ENCODE results near the gene LRMDA. TPM values are rescaled to one million over a fixed set of nuclear protein-coding genes. Genes with fewer than 3 reads are reported as not detected.
"Not testable (repeated sequence)": the region's sequence is repeated elsewhere in the genome, so short reads cannot be mapped to it uniquely, and the experiment has no call there.

Gene LRMDA
- total and polyA plus RNA-seq, 2 donors from 2014 or later: 23.2 to 48.6 TPM

DNA sequence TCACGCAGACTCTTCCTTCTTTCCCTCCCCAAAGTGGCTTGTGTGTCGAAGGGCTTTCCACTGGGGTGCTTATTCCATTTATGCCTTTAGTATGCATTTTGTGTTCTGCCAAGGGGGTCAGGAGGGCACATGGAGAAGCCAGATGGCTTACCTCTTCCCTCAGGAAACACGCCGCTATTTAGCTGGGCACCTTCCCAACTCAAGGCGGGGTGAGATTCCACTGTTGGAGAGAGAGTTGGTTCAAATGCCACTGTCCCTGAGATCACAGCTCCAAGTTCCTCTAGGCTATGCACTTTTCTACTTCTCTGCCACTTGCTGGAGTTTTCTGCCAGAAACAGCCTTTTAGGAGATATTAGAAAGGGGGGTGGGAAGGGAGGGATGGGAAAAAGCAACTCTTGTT lies 1091.8 kb downstream of the LRMDA start:
- no peaks in the 10 kb centered on the region for H3K36me3 ChIP-seq (ENCODE audit: control insufficient read depth in 2 of 3, insufficient read depth in 3 of 3, low read length in 3 of 3)
- H3K27me3 ChIP-seq (ENCODE audit: control insufficient read depth, insufficient read depth, low read length): no peaks in the 10 kb centered on the region
- FAIRE-seq (no peak), DNase-seq (peak in 2 of 5 donors; percentile 34 to 60)
- TF ChIP-seq, protein P1, sequence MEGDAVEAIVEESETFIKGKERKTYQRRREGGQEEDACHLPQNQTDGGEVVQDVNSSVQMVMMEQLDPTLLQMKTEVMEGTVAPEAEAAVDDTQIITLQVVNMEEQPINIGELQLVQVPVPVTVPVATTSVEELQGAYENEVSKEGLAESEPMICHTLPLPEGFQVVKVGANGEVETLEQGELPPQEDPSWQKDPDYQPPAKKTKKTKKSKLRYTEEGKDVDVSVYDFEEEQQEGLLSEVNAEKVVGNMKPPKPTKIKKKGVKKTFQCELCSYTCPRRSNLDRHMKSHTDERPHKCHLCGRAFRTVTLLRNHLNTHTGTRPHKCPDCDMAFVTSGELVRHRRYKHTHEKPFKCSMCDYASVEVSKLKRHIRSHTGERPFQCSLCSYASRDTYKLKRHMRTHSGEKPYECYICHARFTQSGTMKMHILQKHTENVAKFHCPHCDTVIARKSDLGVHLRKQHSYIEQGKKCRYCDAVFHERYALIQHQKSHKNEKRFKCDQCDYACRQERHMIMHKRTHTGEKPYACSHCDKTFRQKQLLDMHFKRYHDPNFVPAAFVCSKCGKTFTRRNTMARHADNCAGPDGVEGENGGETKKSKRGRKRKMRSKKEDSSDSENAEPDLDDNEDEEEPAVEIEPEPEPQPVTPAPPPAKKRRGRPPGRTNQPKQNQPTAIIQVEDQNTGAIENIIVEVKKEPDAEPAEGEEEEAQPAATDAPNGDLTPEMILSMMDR (IDR thresholded peaks at IDR 0.05; ENCODE audit: borderline replicate concordance, extremely low read depth, insufficient read depth): no peak
- no peak overlapping the region for H3K4me3 ChIP-seq (ENCODE audit: low read length in 3 of 3)
- H3K9ac ChIP-seq (ENCODE audit: low read length in 3 of 3): no peak overlapping the region
- no peaks in the 10 kb centered on the region for H3K4me1 ChIP-seq (ENCODE audit: control insufficient read depth in 2 of 3, insufficient read depth in 2 of 3, low read depth in 1 of 3, low read length in 3 of 3)
- intact Hi-C loops (cut with DNase I): no loop called here
- no peak overlapping the region for H3K27ac ChIP-seq (ENCODE audit: low read depth in 2 of 2, low read length in 2 of 2)
- H3K9me3 ChIP-seq (ENCODE audit: control insufficient read depth in 2 of 3, insufficient read depth in 1 of 3, low read length in 3 of 3): peaks cover 0 to 4% (median 0%) of the 10 kb centered on the region in 3 donors

GRCh38 chr10:76523791-76524351 lies 1092.4 kb downstream of the LRMDA start:
- Histone ChIP-seq H3K27ac (ENCODE audit: low read depth in 2 of 2, low read length in 2 of 2) (no peak overlapping the region), H3K36me3 (ENCODE audit: control insufficient read depth in 2 of 3, insufficient read depth in 3 of 3, low read length in 3 of 3) (no peaks in the 10 kb centered on the region), H3K9me3 (ENCODE audit: control insufficient read depth in 2 of 3, insufficient read depth in 1 of 3, low read length in 3 of 3) (peaks cover 0 to 4% (median 0%) of the 10 kb centered on the region in 3 donors), H3K27me3 (ENCODE audit: control insufficient read depth, insufficient read depth, low read length) (no peaks in the 10 kb centered on the region), H3K9ac (ENCODE audit: low read length in 3 of 3) (no peak overlapping the region), H3K4me3 (ENCODE audit: low read length in 3 of 3) (no peak overlapping the region), H3K4me1 (ENCODE audit: control insufficient read depth in 2 of 3, insufficient read depth in 2 of 3, low read depth in 1 of 3, low read length in 3 of 3) (no peaks in the 10 kb centered on the region)
- DNase-seq (peak in 2 of 5 donors; percentile 69 to 90), FAIRE-seq (no peak)
- intact Hi-C loops (cut with DNase I): no loop called here
- TF ChIP-seq, protein P1 (IDR thresholded peaks at IDR 0.05; ENCODE audit: borderline replicate concordance, extremely low read depth, insufficient read depth): no peak

DNA sequence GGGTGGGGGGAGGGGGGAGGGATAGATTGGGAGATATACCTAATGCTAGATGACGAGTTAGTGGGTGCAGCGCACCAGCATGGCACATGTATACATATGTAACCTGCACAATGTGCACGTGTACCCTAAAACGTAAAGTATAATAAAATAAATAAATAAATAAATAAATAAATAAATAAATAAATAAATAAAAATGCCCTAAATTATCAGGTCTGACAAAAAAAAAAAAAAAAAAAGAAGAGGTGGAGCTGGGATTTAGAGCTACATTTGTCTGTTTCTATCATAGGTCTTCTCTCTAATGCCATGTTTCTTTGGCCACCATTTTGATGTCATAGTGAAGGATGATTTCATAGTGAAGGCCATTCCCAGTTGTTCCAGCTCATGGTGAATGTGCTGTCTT lies 1095.4 kb downstream of the LRMDA start:
- FAIRE-seq; intact Hi-C loops (cut with DNase I); H3K9ac ChIP-seq (ENCODE audit: low read length in 3 of 3); H3K36me3 ChIP-seq (ENCODE audit: control insufficient read depth in 2 of 3, insufficient read depth in 3 of 3, low read length in 3 of 3); H3K27me3 ChIP-seq (ENCODE audit: control insufficient read depth, insufficient read depth, low read length); DNase-seq; H3K4me3 ChIP-seq (ENCODE audit: low read length in 3 of 3); H3K4me1 ChIP-seq (ENCODE audit: control insufficient read depth in 2 of 3, insufficient read depth in 2 of 3, low read depth in 1 of 3, low read length in 3 of 3); H3K27ac ChIP-seq (ENCODE audit: low read depth in 2 of 2, low read length in 2 of 2); H3K9me3 ChIP-seq (ENCODE audit: control insufficient read depth in 2 of 3, insufficient read depth in 1 of 3, low read length in 3 of 3): not testable (repeated sequence)

DNA sequence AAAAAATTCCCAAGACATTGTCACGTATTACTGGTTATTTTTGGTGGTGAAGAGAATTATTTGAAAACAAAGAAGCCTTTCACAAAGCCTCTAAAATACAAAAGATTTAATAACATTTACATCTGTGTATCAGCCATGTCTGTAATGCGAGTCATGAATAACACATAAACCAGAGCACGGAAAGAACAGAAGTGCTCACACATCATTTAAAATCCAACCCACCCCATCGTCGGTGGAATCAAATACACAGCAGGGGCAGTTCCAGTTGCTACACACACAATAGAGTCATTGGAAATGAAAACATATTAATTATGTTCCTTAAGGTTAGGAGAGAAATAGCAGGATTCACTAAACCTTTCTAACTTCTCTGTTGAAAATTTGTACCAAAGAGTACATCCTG lies 1108.9 kb downstream of the LRMDA start:
- FAIRE-seq: no peak
- H3K36me3 ChIP-seq (ENCODE audit: control insufficient read depth in 2 of 3, insufficient read depth in 3 of 3, low read length in 3 of 3): no peaks in the 10 kb centered on the region
- no peak overlapping the region for H3K9ac ChIP-seq (ENCODE audit: low read length in 3 of 3)
- H3K4me1 ChIP-seq (ENCODE audit: control insufficient read depth in 2 of 3, insufficient read depth in 2 of 3, low read depth in 1 of 3, low read length in 3 of 3): no peaks in the 10 kb centered on the region
- H3K27me3 ChIP-seq (ENCODE audit: control insufficient read depth, insufficient read depth, low read length): no peaks in the 10 kb centered on the region
- intact Hi-C loops (cut with DNase I): no loop called here
- H3K9me3 ChIP-seq (ENCODE audit: control insufficient read depth in 2 of 3, insufficient read depth in 1 of 3, low read length in 3 of 3): no peaks in the 10 kb centered on the region
- TF ChIP-seq, protein P1 (IDR thresholded peaks at IDR 0.05; ENCODE audit: borderline replicate concordance, extremely low read depth, insufficient read depth): no peak
- no peak overlapping the region for H3K4me3 ChIP-seq (ENCODE audit: low read length in 3 of 3)
- H3K27ac ChIP-seq (ENCODE audit: low read depth in 2 of 2, low read length in 2 of 2): no peak overlapping the region
- DNase-seq: no peak
